NCI-H2196 (cell line): ENCODE results near the gene RHBDF1.
A peak's percentile ranks its signal among the peaks of the same experiment; 100 is the strongest.

Source experiments
- DNase-seq: peaks from one replicate; lab custom pipeline; 2025; ENCODE audit not compliant: unreplicated experiment; lab: John Stamatoyannopoulos, UW

RHBDF1 gene

DNA sequence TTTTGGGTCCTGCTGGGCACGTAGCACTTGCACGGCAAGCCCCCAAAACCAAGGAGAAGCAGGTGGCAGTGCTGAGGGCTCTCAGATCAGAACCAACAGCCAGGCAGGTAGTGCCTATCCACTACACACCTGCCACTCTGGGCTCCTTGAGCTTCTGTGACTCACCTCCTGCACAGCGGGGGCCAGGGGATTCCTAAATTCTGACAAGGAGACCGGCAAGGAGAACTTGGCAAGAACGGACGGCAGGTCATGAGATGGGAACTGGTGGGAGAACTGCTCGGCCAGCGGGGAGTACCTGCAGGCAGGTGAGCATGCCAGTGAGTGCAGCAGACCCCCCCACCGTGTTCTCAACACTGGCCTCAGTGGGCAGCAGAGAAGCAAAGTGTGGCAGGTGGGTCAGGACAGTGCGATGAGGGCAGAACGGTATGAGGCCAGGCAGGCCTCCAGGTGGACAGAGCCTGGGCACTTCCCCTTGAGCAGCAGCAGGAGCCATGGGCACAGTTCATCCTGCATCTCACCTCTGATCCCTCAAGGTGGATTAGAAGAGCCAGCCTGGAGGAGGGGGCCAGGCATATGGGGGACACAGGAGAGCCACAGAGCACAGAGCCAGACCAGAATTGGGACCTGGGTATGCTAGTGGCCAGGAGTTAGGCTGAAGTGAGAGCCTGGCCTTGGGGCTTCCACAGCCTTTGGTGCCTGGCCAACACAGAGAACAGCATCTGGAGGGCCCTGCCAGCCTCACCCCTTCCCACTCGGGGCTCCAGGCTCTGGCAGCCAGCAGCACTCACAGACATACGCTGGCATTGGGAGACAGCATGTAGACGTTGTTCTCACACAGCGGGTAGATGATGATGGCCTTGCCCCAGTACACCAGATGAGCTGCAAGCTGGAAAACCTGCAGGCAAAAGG is 20.3 kb upstream of the RHBDF1 start:
- DNase-seq: peak; percentile 26

DNA sequence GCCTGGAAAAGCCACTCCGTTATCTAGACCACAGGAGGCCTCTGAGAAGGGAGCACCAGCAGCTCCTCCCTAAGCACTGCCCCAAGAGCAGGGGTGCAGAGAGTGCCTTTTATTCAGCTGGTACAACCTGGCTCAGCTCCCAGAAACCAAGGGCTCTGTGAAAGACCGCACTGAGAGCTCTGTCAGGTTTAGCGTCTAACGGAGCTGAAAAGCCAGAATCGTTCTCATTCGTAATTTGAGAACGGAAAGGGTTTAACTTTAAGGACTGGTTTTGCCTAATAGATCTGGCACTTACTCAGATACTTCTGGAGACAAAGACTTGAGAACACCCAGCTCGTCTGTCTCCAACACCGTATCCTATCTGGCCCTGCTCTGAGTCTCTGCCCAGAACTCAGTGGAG is 19.1 kb upstream of the RHBDF1 start:
- peak; percentile 91 for DNase-seq

DNA sequence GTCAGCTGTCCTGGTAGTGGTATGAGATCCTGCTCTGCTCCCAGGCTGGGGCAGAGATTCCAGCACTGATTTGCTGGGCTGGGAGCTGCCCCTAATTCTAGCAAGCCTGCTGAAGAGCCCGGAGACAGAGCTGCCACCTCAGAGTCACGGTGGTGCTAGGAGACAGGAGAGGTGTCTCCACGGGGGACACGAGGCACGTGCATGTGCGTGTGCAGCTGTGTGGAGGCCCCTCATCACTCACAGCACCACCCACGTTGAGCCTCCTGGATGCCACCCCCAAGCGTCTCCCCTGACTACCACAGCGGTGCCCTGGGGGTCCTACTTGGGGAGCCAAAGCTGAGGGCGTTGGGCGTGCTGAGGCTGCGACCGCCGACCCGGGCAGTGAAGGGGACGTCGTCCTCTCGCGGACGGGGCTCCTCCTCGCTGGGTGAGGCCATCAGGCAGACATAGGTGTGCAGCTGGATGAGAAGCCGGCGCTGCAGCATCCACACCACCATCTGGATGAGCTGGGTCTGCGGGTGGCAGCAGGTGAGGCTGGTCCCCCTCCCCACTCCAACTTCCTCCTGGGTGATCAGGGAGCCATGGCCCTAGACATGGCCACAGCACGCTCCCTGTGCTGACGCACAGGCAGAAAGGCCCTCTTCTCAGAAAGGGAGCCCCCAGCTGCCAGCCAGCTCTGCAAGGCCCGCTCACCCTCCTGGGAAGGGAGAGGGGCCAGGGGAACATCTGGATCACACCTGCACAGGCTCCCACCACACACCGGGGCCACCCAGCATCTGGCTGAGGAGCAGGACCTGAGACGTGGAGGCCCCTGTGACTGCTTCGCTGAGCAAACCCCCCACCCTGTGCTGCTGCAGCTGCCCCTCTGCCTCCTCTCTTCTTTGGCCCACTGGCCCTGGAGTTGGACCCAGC is 17.2 kb upstream of the RHBDF1 start:
- no peak for DNase-seq

DNA sequence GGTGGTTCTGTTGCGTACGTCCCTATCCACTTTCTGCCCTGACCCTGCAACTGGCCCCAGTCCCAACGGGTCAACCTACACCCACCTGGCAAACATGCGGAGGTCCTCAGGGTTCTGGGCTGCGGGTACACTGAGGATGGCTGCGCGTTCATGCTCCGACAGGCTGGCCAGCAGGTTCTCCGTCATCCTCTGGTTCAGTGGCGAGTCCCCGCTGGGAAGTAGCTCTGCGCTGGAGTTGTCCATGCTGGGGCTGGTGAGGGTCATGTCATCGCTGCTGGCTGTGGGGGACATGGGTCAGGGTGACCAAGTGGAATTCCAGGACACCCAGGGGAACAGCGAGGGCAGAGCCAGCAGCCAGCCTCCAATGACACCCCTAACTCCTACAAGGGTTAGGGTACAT is 16.2 kb upstream of the RHBDF1 start:
- no peak for DNase-seq

DNA sequence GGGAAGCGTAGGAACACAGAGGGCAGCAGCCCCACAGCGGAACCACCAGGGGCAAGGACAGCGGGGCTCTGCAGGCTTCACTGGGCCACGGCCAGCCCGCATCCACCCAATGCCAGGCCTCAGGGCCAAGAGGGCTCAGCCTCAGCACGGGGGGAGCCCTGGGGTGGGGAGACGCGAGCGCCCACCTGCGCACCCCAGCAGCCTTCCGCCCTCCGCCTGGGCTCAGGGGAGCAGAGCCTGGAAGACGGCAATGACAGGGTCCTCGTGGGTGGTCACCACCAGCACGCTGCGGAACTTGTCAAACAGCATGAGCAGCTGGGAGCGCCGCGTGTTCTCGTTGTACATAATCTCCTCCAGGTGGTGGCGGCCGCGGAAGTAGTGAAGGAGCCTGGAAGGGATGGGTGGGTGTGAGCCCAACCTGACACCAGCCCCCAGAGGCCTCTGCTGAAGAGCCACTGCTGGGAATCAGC is 14.1 kb upstream of the RHBDF1 start:
- no peak for DNase-seq

DNA sequence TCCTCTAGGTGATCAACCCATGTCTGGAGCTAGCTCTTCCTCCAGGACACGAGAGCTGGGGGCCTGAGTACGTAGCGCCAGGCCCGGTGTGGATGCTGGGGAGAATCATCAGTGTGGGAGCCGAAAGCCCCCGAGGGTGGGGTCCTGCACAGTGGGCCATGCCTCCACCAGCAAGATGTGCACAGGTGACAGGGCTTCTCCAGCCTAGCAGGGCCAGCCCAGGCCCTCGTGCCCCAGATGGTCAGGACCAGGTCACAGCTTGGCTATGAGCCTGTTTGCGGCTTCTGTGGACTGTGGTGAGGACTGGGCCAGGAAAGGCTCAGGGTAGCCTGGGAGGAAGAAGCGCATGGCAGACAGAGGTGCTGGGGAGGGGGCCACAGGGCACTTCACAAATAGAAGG is 13.4 kb upstream of the RHBDF1 start:
- no peak for DNase-seq

DNA sequence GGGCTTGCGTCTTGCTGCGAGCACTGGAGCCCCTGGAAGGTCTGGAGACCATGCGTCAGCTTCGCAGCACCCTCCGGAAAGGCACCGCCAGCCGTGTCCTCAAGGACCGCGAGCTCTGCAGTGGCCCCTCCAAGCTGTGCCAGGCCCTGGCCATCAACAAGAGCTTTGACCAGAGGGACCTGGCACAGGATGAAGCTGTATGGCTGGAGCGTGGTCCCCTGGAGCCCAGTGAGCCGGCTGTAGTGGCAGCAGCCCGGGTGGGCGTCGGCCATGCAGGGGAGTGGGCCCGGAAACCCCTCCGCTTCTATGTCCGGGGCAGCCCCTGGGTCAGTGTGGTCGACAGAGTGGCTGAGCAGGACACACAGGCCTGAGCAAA is 13.0 kb upstream of the RHBDF1 start:
- no peak for DNase-seq

DNA sequence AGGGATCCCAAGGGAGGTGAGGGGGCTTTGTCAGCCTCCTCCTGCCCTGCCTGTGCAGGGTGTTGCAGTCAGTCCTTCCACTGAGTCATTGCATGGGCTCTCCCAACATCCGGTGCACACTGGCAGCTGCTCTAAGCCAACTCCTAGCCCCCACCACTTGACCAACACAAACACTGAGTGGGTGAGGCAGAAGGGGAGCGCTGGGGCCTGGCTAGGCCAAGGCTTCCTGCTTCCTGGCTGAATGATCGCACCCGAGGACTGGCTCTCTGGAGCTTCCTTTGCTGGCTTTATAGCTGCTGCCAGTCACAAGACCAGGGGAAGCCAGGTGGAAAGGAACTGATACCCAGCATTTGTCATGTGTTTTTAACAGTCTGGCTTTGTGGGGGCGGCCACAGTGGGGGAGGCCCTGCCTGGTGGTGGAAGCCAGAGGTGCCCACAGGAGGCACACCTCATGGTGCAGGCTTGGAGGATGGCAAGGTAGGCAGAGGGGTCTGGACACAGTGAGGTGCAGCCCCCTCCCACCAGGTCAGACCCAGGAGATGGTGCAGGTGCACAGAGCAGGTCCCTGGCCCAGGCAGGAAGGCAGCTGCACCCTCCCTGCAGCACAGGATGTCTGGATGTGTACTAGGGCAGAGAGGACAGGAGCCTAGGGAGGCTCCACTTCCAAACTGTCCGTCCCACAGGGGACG is 12.4 kb upstream of the RHBDF1 start:
- peak; percentile 94 for DNase-seq

DNA sequence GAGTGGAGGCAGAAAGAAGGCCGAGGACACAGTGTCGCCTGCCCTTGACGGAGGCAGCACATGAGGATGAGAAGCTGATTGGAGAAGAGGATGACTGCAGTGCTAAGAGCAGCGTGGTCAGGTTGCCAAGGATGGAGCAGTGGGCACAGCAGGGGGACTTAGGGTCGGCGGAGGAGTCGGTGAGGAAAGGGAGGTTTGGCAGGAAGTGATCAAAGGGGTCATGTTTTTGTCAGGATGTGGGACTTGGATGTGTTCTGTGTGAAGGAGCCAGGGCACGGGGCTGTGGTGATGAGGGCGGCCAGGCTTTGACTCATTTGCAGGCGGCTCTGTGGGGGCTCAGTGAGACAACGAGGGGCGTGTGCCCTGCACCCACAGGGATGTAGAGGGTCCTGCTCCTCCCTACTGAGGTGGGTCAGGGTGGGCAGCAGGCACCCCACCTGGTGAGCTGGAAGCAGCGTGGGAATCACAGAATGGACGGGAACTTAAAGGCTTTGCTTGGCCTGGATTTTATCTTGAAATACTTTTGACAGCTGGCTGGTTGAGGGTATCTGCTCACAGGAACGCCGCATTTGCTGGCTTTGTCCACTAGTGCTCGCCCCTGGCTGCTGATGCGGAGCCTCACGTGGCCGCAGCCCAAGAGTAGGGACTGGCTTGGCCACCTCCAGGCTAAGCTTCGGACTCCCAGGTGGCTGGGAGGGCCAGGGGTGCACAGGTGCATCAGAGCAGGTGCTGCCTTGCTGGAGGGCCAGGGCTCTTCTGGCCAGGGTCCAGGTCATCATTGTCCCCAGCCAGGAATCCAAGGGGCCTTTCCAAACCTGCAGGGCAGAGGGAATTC is 11.6 kb upstream of the RHBDF1 start:
- peak; percentile 84 for DNase-seq

DNA sequence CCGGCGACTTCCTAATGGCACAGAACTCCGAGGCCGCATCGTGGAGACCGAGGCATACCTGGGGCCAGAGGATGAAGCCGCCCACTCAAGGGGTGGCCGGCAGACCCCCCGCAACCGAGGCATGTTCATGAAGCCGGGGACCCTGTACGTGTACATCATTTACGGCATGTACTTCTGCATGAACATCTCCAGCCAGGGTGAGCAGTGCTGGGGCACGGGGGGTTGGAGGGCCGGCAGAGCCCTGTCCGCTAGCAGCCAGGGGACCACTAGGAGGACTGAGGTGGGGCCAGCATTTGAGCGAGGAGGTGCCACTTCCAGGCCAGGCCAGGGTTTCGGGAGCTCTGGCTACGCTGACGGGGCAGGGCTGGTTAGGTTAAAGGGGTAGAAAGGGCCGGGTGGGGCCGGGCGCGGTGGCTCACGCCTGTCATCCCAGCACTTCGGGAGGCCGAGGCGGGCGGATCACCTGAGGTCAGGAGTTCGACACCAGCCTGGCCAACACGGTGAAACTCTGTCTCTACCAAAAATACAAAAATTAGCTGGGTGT is 10.7 kb upstream of the RHBDF1 start:
- DNase-seq: no peak

DNA sequence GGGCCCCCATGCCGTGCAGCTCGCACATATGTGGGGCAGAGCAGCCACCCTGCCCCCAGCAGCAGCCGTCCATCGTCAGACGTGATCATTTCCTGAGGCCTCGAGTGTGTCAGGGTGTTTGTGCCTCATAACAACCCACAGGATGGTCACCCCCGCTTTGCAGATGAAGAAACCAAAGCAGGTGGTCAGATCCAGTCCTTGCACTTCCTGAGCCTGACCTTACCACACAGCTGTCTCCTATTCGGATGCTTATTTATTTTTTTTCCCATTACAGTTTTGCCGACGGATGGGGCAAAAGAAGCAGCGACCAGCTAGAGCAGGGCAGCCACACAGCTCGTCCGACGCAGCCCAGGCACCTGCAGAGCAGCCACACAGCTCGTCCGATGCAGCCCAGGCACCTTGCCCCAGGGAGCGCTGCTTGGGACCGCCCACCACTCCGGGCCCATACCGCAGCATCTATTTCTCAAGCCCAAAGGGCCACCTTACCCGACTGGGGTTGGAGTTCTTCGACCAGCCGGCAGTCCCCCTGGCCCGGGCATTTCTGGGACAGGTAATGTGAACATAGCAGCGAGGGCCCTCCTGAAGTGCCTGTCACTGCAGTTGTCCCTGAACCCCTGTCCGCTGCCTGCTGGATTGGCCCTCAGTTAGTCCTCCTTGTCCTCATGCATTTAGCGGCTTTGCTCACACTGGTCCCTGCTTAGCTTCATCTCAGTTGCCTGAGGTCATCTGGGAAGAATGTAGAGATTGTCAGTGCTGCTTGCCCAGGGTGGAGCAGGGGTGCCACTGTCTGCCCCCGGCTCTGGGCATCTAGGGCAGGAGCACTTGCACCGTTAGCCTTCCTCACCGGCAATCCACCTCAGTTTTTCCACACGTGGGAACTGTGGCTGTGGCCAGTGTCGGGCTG is 7.0 kb upstream of the RHBDF1 start:
- DNase-seq: no peak

DNA sequence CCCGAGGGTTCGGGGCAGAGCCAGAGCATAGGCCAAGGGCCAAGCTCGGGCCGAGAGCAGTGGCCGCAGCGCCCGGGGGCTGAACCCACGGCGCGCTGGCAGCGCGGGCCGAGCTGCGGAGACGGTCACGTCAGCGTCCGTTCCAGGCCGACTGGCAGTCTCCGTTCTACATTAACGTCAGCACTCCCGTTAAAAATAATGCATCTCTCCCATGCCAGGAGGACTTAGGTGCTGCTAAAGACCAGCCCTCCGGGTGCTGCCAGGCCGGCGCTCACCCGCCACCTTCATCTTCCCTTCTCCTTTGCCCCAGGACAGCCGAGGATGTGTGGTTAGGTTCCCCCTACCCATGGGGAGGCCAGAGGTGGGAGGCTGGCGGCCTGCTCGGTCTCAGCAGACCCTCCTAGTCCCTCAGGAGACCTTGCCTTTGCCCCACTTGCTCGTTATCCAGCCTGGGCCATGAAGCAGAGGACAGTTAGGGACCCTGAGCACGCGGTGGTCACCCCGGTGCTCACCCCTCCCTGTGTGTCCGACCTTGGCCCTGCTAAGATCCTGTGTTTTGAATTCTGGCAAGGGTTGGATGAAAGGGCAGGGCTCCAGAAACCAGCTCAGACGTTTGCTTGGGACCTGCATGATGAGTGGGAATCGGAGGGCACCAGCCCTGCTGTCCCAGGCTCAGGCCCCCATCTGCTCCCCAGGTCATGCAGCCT is 6.2 kb upstream of the RHBDF1 start:
- peak; percentile 16 for DNase-seq

DNA sequence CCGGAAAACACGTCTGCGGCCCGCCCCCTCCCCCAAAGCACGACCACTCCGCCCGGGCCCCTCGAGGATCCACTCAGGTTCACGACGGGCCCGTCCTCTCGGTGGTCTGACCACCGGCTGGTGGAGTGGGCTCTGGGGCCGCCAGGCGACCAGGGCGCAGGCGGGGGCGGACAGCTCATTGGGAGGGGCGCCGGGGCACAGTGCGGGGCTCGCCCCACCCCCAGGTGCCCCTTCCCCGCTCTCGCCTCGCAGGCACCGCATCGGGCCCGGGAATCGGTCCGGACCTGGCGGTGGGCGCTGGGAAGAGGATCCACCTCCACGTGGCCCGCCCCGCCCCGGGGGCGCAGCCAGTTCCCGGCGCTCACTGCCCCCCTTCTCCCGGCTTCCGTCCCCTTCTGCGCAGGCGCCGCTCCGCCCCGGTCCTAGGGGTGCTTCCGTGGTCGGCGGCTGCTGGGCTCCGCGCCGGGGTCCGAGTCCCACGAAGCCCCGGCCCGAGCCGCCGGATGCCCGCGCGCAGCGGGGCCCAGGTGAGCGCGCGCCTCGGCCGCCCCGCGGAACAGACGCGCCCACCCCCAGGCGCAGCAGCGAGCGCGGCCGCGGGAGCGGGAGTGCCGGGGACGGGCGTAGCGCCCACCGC is 5.5 kb upstream of the RHBDF1 start, which contains the start of gene MPG:
MPG (plus strand) TSS at position 419 of the 637 bp plus-strand sequence; CDS start at position 504, 85 bp downstream.
- peak; percentile 76 for DNase-seq

DNA sequence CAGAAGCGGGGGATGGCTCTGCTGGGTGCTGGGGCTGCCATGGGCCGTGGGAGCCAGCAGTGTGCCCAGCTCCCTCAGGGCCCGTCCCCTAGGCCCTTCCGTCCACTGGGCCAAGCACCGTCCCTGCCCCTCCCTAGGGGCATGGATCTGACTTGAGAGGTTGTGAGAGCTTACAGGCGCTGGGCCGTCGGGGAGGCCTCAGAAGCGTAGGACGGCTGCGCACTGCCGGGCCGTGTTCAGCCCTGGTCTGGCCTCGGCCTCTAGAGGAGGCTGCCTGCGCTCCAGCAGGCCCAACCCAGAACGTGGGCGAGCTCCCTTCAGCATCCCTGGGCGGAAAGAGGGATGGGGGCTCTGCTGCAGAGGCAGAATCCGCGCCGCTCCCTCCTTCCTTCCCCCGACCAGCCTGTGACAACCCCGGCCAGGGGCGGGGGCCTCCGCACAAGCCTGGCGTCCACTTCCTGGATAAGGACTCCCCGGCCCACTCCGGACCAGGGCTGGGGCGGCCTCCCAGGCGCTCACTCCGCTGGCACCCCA is 4.9 kb upstream of the RHBDF1 start:
- no peak for DNase-seq

DNA sequence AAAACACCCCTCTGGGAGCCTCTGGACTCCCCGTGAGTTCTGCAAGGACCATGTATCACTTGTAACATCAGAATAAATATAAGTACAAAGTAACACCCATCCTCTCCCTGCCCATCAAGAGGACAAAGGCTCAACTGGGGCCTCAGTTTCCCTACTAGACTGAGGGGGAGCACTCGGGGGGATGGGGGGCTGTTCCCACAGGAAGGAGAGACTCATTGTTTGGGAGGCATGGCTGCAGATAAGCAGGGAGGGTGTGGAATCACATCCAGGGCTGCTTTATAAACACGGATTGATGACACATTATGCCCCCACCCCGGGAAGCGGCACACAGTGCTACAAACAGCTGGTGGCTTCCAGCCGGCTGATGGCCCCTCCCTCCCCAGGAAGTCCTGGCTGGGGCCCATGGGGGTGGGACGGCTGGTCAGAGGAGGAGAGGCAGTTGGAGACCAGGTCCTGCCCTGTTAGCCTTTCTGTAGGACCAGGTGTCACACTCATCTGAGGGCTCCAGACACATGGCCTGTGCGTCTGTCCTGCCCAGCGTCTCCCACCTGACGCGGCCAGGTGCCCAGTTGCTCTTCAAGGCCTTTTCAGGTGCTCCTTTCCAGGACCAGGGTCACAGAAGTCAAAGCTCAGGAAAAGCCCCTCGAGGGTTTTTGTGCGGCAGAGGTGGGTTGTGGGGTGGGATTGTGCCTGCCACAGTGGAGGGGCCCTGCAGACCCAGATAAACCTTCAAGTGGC is 4.3 kb upstream of the RHBDF1 start:
- peak; percentile 57 for DNase-seq

DNA sequence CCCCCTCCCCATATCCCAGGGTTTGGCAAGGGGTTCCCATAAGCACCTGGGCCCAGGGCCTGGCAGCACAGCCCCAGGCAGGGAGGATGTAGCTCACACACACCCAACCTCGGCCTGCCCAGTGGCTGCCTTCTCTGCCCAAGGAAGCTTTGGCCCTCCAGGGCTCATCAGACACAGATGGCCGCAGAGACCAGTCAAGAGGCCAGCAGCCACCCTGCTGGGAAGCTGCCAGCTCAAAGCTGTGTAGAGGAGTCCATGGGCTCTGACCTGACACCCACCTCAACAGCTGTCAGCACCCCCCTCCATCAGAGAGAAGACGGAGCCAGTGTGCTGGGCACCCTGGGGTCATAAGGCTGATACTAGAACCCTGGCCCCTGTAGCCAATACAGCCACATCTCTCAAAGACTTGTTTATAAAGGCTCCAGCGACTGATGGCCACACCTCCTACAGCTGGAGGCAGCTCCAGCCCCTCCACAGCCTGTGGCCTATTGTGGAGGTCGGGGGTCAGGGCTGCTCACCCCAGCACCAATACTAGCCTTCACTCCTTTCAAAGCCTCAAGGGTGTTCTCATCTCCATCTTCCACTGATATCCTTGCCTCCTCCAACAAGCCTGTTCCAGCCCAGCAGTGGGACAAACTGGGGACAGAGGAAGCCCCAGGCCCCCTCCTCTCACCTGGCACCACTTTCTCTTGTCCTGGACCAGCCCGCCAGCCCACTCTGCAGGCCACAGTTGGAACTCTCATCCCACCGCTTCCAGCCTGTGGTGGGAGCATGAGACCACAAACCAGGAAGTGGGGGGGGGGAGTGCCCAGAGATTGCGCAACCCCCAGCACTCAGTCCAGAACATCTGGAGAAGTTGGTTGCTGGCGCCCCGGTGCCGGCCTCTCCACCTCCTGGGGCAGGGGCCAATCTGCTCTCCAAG is 3.4 kb upstream of the RHBDF1 start:
- no peak for DNase-seq
